GM12872 (cell line): ENCODE measurements around the gene TPM1.

Experiments
- CTCF ChIP-seq: IDR thresholded peaks from 3 replicates; pipeline ENCODE4 v1.5.1; 2011; ENCODE audit warnings: low read depth, mild to moderate bottlenecking, low read length, moderate library complexity; ENCODE audit not compliant: insufficient read depth

TPM1 gene

GRCh38 chr15:63010920-63011693, 31.4 kb upstream of the TPM1 start:
- no peak for TF ChIP-seq CTCF

- TF ChIP-seq CTCF = no peak
These were observed 30.1 kb upstream of the TPM1 start for GRCh38 chr15:63012444-63012843.

- no peak for TF ChIP-seq CTCF
These were observed 29.3 kb upstream of the TPM1 start for GRCh38 chr15:63013052-63013808.

GRCh38 chr15:63014578-63014977, 28.0 kb upstream of the TPM1 start:
- no peak for TF ChIP-seq CTCF

GRCh38 chr15:63015618-63016017, 26.9 kb upstream of the TPM1 start:
- no peak for TF ChIP-seq CTCF

- TF ChIP-seq CTCF = no peak
These were observed 26.3 kb upstream of the TPM1 start for GRCh38 chr15:63016234-63016633.

GRCh38 chr15:63018639-63019038, 23.9 kb upstream of the TPM1 start:
- TF ChIP-seq CTCF = no peak
